ENCODE data around the gene CLN6.

Gene CLN6

DNA sequence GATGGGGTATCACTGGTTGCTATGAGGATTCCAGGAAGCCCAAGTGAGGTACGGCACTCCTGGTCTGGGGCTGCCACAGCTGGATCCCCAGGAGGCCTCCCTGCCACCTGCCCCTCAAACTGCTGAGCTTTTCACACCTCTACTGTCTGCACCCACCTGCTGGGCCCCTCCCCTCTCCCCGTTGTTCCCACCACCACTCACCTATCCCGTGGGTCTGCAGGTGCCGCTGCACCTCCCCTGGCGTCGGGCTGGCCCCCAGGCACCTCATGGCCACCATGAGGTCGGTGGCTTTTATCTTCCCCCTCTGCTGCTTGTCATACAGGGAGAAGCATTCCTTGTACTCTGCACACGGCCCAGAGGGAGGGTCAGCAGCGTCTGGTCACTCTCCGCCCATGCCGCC lies 30.2 kb downstream of the CLN6 start:
- Histone ChIP-seq H3K27me3 (replicated peaks; ENCODE audit: control insufficient read depth, insufficient read depth, low read length) (no peaks in the 10 kb centered on the region), H3K36me3 (ENCODE audit: control insufficient read depth, insufficient read depth, low read length) (peaks cover 17% of the 10 kb centered on the region), H3K4me3 (replicated peaks; ENCODE audit: low read depth, low read length) (no peak overlapping the region)
- no peak for DNase-seq (ENCODE audit: extremely low read depth, insufficient read length)
- TF ChIP-seq, protein P1, sequence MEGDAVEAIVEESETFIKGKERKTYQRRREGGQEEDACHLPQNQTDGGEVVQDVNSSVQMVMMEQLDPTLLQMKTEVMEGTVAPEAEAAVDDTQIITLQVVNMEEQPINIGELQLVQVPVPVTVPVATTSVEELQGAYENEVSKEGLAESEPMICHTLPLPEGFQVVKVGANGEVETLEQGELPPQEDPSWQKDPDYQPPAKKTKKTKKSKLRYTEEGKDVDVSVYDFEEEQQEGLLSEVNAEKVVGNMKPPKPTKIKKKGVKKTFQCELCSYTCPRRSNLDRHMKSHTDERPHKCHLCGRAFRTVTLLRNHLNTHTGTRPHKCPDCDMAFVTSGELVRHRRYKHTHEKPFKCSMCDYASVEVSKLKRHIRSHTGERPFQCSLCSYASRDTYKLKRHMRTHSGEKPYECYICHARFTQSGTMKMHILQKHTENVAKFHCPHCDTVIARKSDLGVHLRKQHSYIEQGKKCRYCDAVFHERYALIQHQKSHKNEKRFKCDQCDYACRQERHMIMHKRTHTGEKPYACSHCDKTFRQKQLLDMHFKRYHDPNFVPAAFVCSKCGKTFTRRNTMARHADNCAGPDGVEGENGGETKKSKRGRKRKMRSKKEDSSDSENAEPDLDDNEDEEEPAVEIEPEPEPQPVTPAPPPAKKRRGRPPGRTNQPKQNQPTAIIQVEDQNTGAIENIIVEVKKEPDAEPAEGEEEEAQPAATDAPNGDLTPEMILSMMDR (IDR thresholded peaks at IDR 0.05; ENCODE audit: insufficient read depth, low read length, poor library complexity, severe bottlenecking), result no peak

DNA sequence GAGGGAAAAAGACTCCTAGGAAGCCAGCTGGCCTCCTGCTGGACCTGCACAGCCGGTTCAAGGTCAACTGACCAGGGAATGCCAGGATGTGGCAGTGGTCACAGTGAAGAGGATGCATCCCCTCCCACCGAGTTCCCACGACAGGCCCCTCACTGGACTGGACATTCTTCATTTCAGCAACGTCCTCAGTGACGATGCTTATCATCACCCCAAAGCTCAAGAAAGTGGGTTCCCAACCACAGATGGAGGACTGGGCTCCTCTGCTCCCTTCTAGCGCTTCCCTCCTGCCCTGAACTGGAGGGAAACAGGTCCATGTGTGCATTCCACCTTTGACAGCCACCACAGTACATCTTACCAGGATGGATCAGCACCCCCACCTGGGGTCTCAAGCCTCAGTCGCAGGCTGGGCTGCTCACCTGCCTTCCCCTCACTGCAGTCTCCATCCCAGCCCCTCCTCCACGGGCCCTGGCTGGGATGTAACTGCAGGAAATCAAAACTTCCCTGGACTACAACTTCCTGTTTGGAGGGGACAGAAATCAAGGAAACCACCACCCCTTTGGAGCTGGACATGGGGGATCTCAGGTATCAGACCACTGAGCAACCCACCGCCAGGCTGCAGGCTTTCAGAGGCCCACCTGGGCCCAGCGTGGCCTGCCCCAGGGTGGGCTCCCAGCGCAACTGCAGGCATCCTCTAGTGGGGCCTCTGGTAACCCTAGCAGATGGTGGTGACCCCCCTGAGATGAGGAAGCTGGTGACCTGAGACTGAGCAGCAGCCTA lies 31.7 kb downstream of the CLN6 start:
- Histone ChIP-seq H3K27me3 (replicated peaks; ENCODE audit: control insufficient read depth, insufficient read depth, low read length) (no peaks in the 10 kb centered on the region), H3K36me3 (ENCODE audit: control insufficient read depth, insufficient read depth, low read length) (peaks cover 21% of the 10 kb centered on the region), H3K4me3 (replicated peaks; ENCODE audit: low read depth, low read length) (no peak overlapping the region)
- DNase-seq (ENCODE audit: extremely low read depth, insufficient read length), result no peak
- TF ChIP-seq, protein P1 (IDR thresholded peaks at IDR 0.05; ENCODE audit: insufficient read depth, low read length, poor library complexity, severe bottlenecking), result no peak

DNA sequence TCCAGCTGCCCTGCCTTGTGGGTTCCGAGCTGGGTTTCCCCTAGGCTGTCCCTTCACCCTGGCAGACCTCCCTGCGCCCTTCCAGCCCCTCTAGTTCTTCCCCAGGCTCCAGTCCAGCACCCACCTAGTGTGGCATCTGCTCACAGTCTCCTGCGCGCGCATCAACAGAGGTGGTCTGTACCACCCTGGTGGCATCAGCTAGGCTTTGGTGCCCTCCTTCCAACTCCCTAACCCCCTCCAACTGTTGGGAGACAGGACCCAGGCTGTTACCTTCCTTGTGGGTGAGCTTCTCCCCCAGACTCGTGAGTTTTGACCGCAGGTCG lies 32.4 kb downstream of the CLN6 start:
- H3K4me3 ChIP-seq (replicated peaks; ENCODE audit: low read depth, low read length), result no peak overlapping the region
- no peak for DNase-seq (ENCODE audit: extremely low read depth, insufficient read length)
- TF ChIP-seq, protein P1 (IDR thresholded peaks at IDR 0.05; ENCODE audit: insufficient read depth, low read length, poor library complexity, severe bottlenecking), result no peak
- H3K27me3 ChIP-seq (replicated peaks; ENCODE audit: control insufficient read depth, insufficient read depth, low read length), result no peaks in the 10 kb centered on the region
- H3K36me3 ChIP-seq (ENCODE audit: control insufficient read depth, insufficient read depth, low read length), result peaks cover 27% of the 10 kb centered on the region

GRCh38 chr15:68196445-68197169 lies 32.9 kb downstream of the CLN6 start:
- Histone ChIP-seq H3K36me3 (ENCODE audit: control insufficient read depth, insufficient read depth, low read length) (peaks cover 28% of the 10 kb centered on the region), H3K27me3 (replicated peaks; ENCODE audit: control insufficient read depth, insufficient read depth, low read length) (no peaks in the 10 kb centered on the region), H3K4me3 (replicated peaks; ENCODE audit: low read depth, low read length) (no peak overlapping the region)
- TF ChIP-seq, protein P1 (IDR thresholded peaks at IDR 0.05; ENCODE audit: insufficient read depth, low read length, poor library complexity, severe bottlenecking), result no peak
- DNase-seq (ENCODE audit: extremely low read depth, insufficient read length), result no peak

DNA sequence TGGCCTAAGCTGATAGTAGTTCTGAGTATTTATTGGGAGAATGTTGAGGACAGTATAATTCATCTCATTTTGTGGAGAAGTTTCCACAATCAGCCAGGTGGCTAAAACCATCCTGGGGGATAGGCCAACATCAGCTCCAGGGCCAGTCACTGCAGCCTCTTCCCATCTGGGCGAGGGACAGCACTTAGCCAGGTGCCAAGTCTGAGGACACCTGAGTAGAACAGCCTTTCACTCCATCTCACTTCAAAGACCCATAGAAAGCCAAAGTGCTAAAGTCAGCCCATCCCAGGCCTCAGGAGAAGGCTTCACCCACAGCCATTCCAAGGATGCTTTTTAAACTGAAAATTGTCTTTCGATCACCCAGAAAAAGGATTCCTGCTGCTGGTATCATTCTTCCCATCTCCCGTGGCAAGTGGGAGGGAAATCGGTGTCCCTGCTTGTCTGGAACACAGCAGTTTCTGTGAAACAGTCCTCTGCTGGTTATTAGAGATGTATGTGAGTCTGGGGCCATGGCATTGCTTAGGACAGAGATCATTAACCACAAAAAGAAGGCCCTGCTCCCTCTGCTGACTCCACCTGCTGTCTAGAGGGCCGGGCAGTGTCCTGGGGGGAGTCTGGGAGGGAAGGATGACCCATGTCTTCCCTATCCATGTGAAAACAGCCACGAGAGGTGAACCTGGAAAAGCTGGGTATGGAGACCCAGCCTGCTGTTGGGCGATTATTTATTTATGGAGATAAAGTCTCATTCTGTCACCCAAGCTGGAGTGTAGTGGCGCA lies 34.0 kb downstream of the CLN6 start:
- TF ChIP-seq, protein P1 (IDR thresholded peaks at IDR 0.05; ENCODE audit: insufficient read depth, low read length, poor library complexity, severe bottlenecking), result no peak
- Histone ChIP-seq H3K27me3 (replicated peaks; ENCODE audit: control insufficient read depth, insufficient read depth, low read length) (no peaks in the 10 kb centered on the region), H3K4me3 (replicated peaks; ENCODE audit: low read depth, low read length) (no peak overlapping the region), H3K36me3 (ENCODE audit: control insufficient read depth, insufficient read depth, low read length) (peaks cover 28% of the 10 kb centered on the region)
- no peak for DNase-seq (ENCODE audit: extremely low read depth, insufficient read length)
